HG02759 (cell line): ENCODE data around the gene PIEZO2.
A peak's percentile ranks its signal among the peaks of the same experiment; 100 is the strongest.
"Not testable (repeated sequence)": the region's sequence is repeated elsewhere in the genome, so short reads cannot be mapped to it uniquely, and the experiment has no call there.

Experiments
- ATAC-seq: cut with Tn5 transposase; IDR thresholded peaks from one replicate; pipeline ENCODE4 v1.9.1; 2021; ENCODE audit warnings: mild to moderate bottlenecking, moderate library complexity; ENCODE audit not compliant: unreplicated experiment

PIEZO2 gene

DNA sequence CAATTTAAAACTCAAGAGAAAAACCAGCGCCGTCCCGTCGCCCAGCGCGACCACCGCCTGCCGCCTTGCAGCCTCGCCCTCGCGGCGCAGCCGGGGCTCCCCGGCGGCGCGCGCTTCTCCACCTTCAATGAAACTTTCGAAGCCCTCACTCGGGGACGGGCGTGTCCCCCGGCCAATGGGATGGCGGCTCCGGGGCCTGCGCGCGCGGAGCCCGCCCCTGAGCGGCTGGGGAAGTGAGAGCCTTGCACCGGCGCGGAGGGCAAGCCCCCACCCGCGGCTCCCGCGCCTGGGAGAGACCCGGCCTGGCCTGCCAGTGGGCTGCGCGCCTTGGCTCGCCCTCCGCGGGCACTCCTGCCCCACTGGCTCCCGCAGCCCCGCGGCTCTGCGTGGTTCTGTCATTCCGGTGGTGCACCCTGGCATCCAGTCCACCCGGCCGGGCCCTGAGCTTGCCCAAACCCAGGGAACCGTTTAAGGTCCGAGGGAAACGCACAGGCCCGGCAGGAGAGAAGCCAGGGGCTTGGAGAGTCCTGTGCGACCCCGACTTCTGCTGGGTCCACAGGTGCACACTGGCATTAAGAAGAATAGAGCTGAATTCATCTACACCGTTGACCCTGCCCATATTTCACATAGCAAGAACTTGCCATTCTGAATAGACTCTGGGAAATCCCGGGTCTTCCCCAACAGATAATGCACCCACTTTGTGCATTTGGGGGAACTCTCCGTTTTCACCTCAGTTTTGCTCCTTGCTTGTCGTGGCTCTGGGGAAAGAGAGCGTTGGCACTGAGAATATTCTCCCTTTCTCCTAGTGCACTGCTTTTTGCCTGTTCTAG is at the start of gene PIEZO2:
Gene PIEZO2 (minus strand): TSS at position 129 of the 830 bp plus-strand sequence. CDS start 981 bp downstream, outside the sequence.
- peak; percentile 87 for ATAC-seq

GRCh38 chr18:11183637-11184036 is 34.3 kb upstream of the PIEZO2 start:
- ATAC-seq = no peak

DNA sequence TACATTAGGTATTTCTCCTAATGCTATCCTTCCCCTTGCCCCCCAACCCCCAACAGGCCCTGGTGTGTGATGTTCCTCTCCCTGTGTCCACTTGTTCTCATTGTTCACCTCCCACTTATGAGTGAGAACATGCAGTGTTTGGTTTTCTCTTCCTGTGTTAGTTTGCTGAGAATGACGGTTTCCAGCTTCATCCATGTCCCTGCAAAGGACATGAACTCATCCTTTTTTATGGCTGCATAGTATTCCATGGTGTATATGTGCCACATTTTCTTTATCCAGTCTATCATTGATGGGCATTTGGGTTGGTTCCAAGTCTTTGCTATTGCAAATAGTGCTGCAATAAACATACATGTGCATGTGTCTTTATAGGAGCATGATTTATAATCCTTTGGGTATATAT is 32.3 kb upstream of the PIEZO2 start:
- ATAC-seq = not testable (repeated sequence)

GRCh38 chr18:11179959-11180519 is 30.7 kb upstream of the PIEZO2 start:
- ATAC-seq = no peak

DNA sequence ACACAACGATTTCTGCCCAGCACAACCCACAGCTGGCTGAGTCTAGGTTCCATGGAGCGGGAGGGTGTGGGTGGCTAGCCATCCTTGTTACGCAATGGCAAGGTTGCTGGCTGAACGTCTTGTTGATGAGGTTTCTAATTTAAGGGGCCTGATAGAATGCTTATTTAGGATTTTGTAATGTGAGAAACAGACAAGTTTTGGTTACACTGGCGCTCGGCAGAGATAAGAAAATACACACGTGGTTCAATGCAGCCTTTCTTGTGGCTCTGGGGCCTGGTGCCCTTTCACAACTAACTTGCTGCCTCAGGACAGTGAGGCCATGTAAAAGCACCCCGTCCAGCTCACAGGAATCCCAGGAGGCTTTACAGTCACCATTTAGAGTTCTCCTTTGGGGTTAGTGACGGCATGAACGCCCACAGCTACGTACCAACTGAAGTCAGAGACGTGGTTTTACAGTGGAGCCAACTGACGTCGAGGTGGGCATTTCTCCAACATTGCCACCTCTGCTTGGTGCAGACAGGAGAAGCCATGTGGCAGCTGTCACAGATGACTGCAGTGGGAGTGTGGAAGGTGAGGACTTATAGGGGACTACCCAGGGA is 29.7 kb upstream of the PIEZO2 start:
- no peak for ATAC-seq

GRCh38 chr18:11177382-11177781 is 28.0 kb upstream of the PIEZO2 start:
- ATAC-seq = no peak

DNA sequence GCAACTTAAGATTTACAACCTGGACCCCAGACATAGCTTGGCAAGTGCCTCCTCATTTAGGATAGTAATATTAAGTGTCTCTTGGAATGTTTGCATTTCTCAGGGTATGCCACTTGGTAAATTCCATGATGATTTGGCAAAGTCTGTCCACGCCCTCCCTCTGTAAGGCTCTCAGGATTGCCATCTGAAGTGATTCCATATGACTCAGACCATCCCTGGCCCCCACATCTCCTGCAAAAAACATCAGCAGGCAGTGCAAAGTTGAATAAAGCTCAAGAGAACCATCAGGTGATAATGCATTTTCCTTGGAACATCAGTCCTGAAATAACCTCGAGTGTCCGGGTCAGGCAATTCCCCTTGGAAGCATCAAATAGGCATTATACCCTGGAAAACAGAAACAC is 27.1 kb upstream of the PIEZO2 start:
- no peak for ATAC-seq

- no peak for ATAC-seq
Measured at GRCh38 chr18:11175266-11175979, 26.1 kb upstream of the PIEZO2 start.

GRCh38 chr18:11174179-11174578 is 24.8 kb upstream of the PIEZO2 start:
- ATAC-seq = not testable (repeated sequence)

- ATAC-seq = no peak
Measured at GRCh38 chr18:11167778-11168177, 18.4 kb upstream of the PIEZO2 start.

GRCh38 chr18:11165952-11166351 is 16.6 kb upstream of the PIEZO2 start:
- no peak for ATAC-seq

DNA sequence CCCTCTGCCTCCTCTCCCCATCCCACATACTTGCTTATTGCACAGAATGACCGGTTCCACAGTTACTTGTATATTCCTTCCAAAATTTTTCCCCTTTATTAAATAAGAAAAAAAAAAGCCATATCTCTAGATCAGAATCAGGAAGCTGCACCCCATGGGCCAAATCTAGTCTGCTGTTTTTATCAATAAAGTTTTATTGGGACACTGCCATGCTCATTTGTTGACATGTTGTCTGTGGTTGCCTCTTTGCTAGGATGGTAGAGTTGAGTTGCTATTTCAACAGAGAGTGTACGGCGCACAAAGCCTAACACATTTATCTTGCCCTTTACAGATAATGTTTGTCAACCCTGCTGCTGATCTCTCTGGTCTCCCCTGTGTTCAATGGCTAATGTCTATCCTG is 15.8 kb upstream of the PIEZO2 start:
- ATAC-seq = no peak

DNA sequence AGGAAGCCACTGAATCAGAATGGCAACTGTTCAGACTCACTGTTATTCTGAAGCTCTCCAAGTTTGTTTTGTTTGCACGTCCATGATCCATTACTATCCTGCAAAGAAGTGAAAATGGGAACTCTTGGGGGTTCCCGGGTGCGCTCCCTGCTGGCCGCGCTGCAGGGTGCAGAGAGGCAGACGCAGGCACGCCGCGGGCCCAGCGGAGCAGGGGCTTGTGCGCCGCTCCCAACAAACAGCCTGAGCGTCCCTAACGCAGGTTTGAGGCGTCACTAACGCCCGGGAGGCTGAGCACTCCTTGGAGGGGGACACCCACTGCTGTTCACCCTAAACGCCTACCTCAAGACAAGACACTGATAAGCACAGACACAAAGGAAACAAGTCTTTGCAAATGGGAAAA is 14.3 kb upstream of the PIEZO2 start:
- peak; percentile 50 for ATAC-seq

- ATAC-seq = no peak
Measured at GRCh38 chr18:11162889-11163288, 13.5 kb upstream of the PIEZO2 start.

DNA sequence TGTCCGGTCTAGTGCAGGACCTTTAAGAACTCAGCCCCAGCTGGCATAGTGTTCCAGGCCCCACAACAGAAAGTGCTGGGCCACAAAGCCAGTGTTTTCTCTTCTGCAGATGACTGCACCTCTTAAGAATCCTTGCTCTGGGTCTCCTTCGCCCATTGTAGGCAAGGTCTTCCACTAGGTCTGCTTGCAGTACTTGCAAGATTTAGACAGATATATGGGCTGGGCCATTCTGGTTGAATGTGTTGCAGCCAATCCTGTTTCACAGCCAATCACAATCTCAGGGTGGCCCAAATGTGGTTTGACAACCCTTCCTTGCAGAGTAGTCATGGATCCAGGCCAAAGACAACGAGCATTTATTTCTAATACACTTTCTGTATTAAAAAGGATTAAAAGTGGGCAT is 13.1 kb upstream of the PIEZO2 start:
- no peak for ATAC-seq

GRCh38 chr18:11160313-11160712 is 10.9 kb upstream of the PIEZO2 start:
- no peak for ATAC-seq

DNA sequence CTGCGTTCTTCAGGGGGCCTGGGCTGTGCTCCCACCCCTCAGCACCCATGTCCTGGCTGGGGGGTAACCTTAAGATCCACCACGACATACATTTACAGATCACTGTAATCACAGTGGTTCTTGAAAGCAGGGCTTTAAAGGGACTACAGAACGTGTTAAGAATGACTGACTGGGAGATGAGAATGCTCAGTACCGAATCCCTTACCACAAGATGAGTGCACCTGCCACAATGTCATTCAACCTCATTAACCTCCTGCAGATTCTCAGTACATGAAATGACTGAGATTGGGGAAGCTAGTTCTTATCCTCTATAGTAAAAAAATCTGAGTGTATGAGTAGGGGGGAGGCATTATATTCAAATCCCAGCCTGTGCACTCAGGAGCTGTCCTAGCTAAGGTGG is 10.5 kb upstream of the PIEZO2 start:
- no peak for ATAC-seq

- no peak for ATAC-seq
Measured at GRCh38 chr18:11156978-11157377, 7.6 kb upstream of the PIEZO2 start.

DNA sequence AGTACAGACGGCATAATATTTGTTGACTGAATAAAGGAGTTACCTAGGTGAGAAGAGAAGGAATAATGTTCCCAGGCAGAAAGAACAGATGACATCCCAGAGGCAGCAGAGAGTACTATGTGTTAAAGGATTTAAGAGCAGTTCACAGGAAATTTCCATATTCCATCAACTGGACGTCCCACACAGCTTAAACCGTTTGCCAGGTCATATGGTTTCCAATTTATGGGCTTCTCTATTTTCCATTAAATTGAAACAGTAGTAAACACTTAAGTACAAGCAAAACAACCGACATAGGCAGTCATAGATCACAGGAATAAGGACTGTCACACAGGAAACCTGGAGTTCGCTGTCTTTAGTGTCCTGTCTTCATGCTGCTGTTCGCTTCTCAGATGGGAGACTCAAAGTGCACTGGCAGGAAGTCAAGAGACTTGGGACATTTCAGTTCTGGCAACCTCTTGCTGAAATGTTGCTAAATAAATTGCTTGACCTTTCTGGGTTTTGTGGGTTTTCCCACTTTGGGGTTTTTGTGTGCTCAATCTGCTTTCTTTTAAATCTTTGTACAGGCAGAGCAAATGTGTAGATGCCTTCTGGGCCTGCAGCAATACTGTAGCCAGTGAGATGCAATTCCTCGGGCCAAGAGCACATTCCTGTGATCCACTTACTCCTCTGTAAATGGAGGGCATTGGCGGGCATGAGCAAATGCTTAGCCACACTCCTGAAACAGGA is 5.8 kb upstream of the PIEZO2 start:
- no peak for ATAC-seq

- no peak for ATAC-seq
Measured at GRCh38 chr18:11154368-11154989, 5.1 kb upstream of the PIEZO2 start.
